ENCODE measurements around the gene SEMA4C. TPM values are rescaled to one million over a fixed set of nuclear protein-coding genes. Genes with fewer than 3 reads are reported as not detected.

The SEMA4C gene
- total and polyA plus RNA-seq, 8 donors, result 6.7 to 21.8 (median 10.0) TPM

DNA sequence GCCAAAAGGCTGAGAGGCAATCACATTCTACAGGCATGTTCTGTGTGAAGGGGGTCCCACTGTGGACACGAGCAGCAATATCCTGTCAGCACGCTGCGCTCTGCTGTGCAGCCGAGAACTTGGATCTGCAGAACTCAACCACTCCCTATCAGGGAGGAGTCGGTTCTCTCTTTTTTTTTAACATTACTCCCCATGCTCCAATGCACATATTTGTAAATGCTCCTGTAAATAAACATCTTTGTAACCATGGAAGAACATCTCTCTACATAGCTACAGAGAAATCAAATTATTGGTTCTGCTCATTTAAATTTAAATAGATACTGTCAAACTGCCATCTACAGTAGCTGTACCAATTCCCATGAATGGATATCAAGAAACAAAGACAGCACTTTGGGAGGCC lies 23.1 kb downstream of the SEMA4C start:
- no peak overlapping the region for H3K27ac ChIP-seq
- no peaks in the 10 kb centered on the region for H3K27me3 ChIP-seq
- WGBS, 2 donors, result 90 to 94% methylated on average over 5 of the region's 5 CpGs
- FAIRE-seq (no peak), DNase-seq (no peak), ATAC-seq (no peak)
- TF ChIP-seq CTCF (IDR thresholded peaks at IDR 0.05), result no peak
- no peaks in the 10 kb centered on the region for H3K9me3 ChIP-seq
- intact Hi-C loops (cut with DNase I), result no loop called here
- H3K4me3 ChIP-seq, result no peak overlapping the region
- H3K4me1 ChIP-seq, result no peaks in the 10 kb centered on the region
- peaks cover 0 to 14% (median 0%) of the 10 kb centered on the region in 3 donors for H3K36me3 ChIP-seq

DNA sequence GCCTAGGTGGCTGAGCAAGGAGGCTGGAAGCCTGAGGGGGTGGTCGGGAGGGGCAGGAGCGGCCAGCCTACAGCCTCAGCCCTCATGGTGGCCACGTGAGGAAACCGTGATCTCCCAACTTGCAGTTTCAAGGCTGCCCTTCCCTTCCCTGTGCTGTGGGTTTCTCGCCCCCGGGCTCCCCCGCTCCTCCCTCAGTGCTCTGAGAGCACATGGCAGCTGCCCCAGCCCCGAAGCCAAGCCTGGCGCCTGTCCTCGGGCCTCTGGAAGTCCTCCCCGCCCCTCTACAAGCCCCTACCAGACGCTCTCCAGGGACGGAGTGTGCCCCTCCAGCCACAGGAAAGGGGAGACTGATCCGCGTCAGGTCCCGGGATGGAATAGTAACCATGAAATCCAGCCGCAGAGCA lies 25.5 kb downstream of the SEMA4C start:
- Histone ChIP-seq H3K27me3 (no peaks in the 10 kb centered on the region), H3K4me3 (no peak overlapping the region), H3K36me3 (peaks cover 0 to 8% (median 0%) of the 10 kb centered on the region in 3 donors), H3K27ac (no peak overlapping the region), H3K4me1 (no peaks in the 10 kb centered on the region), H3K9me3 (no peaks in the 10 kb centered on the region)
- no peak for TF ChIP-seq CTCF (IDR thresholded peaks at IDR 0.05)
- FAIRE-seq, result no peak
- 86 to 90% methylated on average over 16 to 17 of the region's 17 CpGs for WGBS, 2 donors
- ATAC-seq, result no peak
- DNase-seq, result no peak
- intact Hi-C loops (cut with DNase I), result no loop called here

DNA sequence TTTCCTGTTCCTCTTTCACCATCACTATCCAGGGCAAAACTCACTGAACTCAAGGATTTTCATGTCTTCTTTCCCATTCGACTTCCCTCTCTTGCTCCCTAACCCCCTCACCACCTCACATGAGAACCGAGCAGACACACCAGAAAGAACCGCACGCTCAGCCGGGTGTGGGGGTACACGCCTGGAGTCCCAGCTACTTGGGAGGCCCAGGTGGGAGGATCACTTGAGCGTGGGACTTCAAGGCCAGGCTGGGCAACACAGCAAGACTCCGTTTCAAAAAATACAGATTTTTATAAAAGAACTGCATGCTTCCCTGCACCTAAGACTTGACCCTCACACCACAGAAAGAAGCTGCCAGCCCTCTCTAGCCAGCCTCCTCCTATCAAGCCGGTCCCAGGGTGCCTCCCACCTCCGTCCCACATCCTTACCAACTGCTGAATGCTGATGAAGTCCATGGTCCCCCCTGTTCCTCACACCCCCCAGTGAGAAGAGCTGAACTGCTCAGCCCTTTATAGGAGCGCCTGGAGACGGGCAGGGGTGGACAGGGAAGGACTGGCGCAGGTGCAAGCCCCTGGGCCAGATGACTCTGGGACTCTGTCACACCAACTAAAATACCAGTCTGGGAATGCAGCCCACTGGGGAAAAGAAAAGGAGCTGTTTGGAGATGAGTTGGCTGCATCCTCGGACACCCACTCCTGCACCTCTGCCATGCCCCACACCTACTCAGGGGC lies 26.2 kb downstream of the SEMA4C start, which contains the start of gene ANKRD23:
ANKRD23 (minus strand) TSS at position 484 of the 731 bp plus-strand sequence; CDS start at position 455, 29 bp downstream.
- FAIRE-seq (no peak), DNase-seq (no peak), ATAC-seq (no peak)
- no peak for TF ChIP-seq CTCF (IDR thresholded peaks at IDR 0.05)
- Histone ChIP-seq H3K36me3 (peaks cover 0 to 8% (median 0%) of the 10 kb centered on the region in 3 donors), H3K27ac (no peak within 1 kb of the TSS), H3K27me3 (no peaks in the 10 kb centered on the region), H3K4me3 (no peak within 1 kb of the TSS), H3K9me3 (no peaks in the 10 kb centered on the region), H3K4me1 (no peaks in the 10 kb centered on the region)
- intact Hi-C loops (cut with DNase I), result no loop called here
- WGBS, 2 donors, result 94 to 97% methylated on average over 14 of the region's 14 CpGs

DNA sequence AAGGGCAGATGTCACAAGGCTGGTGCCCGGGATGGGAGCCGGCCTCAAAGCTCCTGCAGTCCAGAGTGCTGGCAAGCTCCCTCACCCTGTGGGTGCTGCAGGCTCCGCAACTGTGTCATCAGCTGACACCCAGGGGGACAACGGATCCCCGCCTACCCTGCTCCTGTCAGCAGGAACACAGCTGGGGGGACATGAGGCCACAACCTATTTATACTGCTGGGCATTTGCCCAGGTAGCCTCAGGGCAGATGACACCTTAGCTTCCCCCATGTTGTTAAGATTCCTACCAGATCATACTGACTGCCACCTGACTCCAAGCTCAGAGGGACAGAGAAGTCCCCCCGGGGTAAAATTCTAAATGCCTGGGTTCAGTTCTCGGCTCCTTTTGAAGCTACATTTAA lies 27.3 kb downstream of the SEMA4C start:
- ATAC-seq, result peak in 2 of 4 donors; percentile 37 to 44
- 76 to 80% methylated on average over 7 of the region's 7 CpGs for WGBS, 2 donors

More for the DNA sequence above, 27.3 kb downstream of the SEMA4C start:
- no peak overlapping the region for H3K4me3 ChIP-seq
- intact Hi-C loops (cut with DNase I), result no loop called here
- H3K27ac ChIP-seq, result no peak overlapping the region
- H3K4me1 ChIP-seq, result no peaks in the 10 kb centered on the region
- H3K27me3 ChIP-seq, result no peaks in the 10 kb centered on the region
- DNase-seq, result peak in 1 of 6 donors; percentile 13
- H3K36me3 ChIP-seq, result peaks cover 0 to 2% (median 0%) of the 10 kb centered on the region in 3 donors
- FAIRE-seq, result no peak
- TF ChIP-seq CTCF (IDR thresholded peaks at IDR 0.05), result no peak
- no peaks in the 10 kb centered on the region for H3K9me3 ChIP-seq
